ENCODE results near the gene CD47. TPM values are rescaled to one million over a fixed set of nuclear protein-coding genes. Genes with fewer than 3 reads are reported as not detected.

Gene CD47
- total RNA-seq: 100 to 1,000 TPM; 154 to 186 (median 161) TPM
- total RNA-seq (2013): 255 TPM
- 160 to 559 (median 332) reads per million in 29 experiments for total RNA-seq

DNA sequence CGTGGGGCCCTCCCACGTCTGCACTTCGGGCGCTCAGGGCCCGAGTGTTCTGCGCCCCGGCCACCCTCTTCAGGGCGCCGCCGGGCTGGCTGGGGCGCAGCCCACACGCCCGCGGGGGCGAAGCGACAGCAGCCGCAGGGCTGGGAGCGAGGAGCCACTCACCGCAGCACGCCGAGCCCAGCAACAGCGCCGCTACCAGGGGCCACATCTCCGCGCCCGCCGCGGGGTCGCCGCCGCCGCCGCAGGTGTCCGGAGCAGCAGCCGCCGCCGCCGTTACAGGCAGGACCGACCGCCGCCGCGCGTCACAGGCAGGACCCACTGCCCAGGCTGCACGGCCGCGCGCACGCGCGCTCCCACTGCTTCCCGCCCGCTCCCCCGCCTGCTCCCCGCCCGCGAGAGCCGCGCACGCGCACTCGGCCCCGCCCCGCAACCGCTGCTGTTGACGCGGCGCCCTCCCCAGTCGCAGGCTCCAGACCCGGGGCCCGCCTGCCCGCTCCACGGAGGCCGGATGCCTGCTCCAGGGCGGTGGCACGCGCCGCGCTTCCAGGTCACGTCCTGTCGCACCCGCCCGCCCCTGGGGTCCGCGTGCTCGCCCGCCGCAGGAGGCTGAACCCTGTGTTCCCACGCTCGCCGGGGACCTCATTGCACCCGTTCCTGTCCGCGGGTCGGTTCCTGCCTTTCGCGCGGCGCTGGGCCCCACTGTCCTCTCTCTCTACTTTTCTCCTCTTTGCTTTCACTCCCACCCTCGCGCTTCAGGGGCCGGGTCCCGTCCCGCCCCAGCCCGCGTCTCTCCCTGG lies at the start of gene CD47:
CD47 (minus strand) TSS at position 331 of the 797 bp plus-strand sequence; CDS start at position 208, 123 bp downstream.
- H3K27me3 Mint-ChIP-seq: no peaks in the 10 kb centered on the region
- ChIA-PET POLR2A (interaction anchor here in 1 of 2 donors (1.5 to 3.7 kb wide), 3 partner anchors 12 to 132 kb away, joined by 12 to 35 read pairs (median 22); partner anchors contain the start of gene IFT57), CTCF (interaction anchor here (1.2 to 1.9 kb wide), 3 partner anchors 11 to 48 kb away, joined by 4 to 5 read pairs (median 4); no protein-coding TSS in a partner anchor)
- H3K36me3 Mint-ChIP-seq: peaks cover 5% of the 10 kb centered on the region
- Histone ChIP-seq H3K27ac (ENCODE audit: low read length) (peak within 1 kb of the TSS; percentile 95), H3K27me3 (replicated peaks in 1 of 2; ENCODE audit: control insufficient read depth in 2 of 2, extremely low read depth in 1 of 2, insufficient read depth in 2 of 2, low read length in 1 of 2) (no peaks in the 10 kb centered on the region), H3K4me3 (ENCODE audit: control insufficient read depth in 1 of 2, extremely low read depth in 1 of 2, low read length in 1 of 2) (peak within 1 kb of the TSS; percentile 87 to 89), H3K9me3 (no peaks in the 10 kb centered on the region), H3K4me1 (ENCODE audit: control insufficient read depth in 1 of 2, extremely low read depth in 1 of 2, insufficient read depth in 2 of 2, low read length in 2 of 2) (peaks cover 37 to 55% of the 10 kb centered on the region in 2 experiments), H3K36me3 (ENCODE audit: control insufficient read depth in 2 of 2, extremely low read depth in 1 of 2, insufficient read depth in 1 of 2, low read length in 1 of 2) (peaks cover 0 to 6% of the 10 kb centered on the region in 2 donors)
- peak within 1 kb of the TSS; percentile 97 to 98 for H3K27ac Mint-ChIP-seq
- H3K9me3 Mint-ChIP-seq: peaks cover 0 to 4% (median 0%) of the 10 kb centered on the region in 3 donors
- DNase-seq: peak; percentile 88 to 99 (median 94)
- WGBS (ENCODE audit: insufficient coverage): under 1% methylated on average over 106 of the region's 106 CpGs
- H3K4me3 Mint-ChIP-seq: peak within 1 kb of the TSS in 2 of 3 donors; percentile 81 to 95
- peaks cover 31 to 39% (median 35%) of the 10 kb centered on the region in 3 donors for H3K4me1 Mint-ChIP-seq
- ATAC-seq (replicated peaks in 1 of 4): peak; percentile 82 to 86 (median 86)

DNA sequence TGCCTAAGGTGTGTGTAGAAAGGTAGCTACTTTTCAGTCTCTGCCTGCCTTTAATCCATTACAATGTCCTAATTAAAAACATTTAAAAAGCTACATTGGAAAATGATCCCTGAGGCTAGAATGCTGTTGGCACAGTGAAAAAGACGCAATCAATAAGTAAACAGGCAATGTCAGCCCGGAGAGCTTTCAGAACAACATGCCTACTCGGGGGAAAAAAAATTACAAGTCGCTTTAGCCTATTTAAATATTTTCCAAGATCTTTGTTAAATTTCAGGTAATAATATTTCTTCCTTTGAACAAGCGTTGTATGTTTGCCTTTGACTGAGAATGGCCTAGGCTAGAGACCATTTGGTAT lies 46.6 kb upstream of the CD47 start:
- H3K27ac Mint-ChIP-seq: no peak overlapping the region
- ATAC-seq (replicated peaks in 1 of 4) (no peak), DNase-seq (no peak)
- no peaks in the 10 kb centered on the region for H3K27me3 Mint-ChIP-seq
- peaks cover 41% of the 10 kb centered on the region for H3K36me3 Mint-ChIP-seq
- no peak overlapping the region for H3K4me3 ChIP-seq (ENCODE audit: control insufficient read depth in 1 of 2, extremely low read depth in 1 of 2, low read length in 1 of 2)
- peaks cover 10 to 12% of the 10 kb centered on the region in 2 experiments for H3K4me1 ChIP-seq (ENCODE audit: control insufficient read depth in 1 of 2, extremely low read depth in 1 of 2, insufficient read depth in 2 of 2, low read length in 2 of 2)
- no peak overlapping the region for H3K27ac ChIP-seq (ENCODE audit: low read length)
- H3K4me1 Mint-ChIP-seq: peaks cover 44 to 55% (median 49%) of the 10 kb centered on the region in 3 donors
- no peaks in the 10 kb centered on the region for H3K27me3 ChIP-seq (replicated peaks in 1 of 2; ENCODE audit: control insufficient read depth in 2 of 2, extremely low read depth in 1 of 2, insufficient read depth in 2 of 2, low read length in 1 of 2)
- no peak overlapping the region for H3K4me3 Mint-ChIP-seq
- H3K9me3 ChIP-seq: no peaks in the 10 kb centered on the region
- no CpG with 5 or more reads among the region's 5 CpGs for WGBS (ENCODE audit: insufficient coverage)
- H3K9me3 Mint-ChIP-seq: no peaks in the 10 kb centered on the region
- POLR2A ChIA-PET: interaction anchor here (0.6 to 0.7 kb wide), 2 partner anchors 9 to 15 kb away, joined by 4 to 5 read pairs; no protein-coding TSS in a partner anchor
- CTCF ChIA-PET: interaction anchor here (0.8 to 1.5 kb wide), 3 partner anchors 10 to 151 kb away, joined by 3 to 5 read pairs (median 4); no protein-coding TSS in a partner anchor
- H3K36me3 ChIP-seq (ENCODE audit: control insufficient read depth in 2 of 2, extremely low read depth in 1 of 2, insufficient read depth in 1 of 2, low read length in 1 of 2): peaks cover 0 to 14% of the 10 kb centered on the region in 2 donors

- POLR2A ChIA-PET: interaction anchor here (0.6 to 0.7 kb wide), 2 partner anchors 8 to 15 kb away, joined by 4 to 5 read pairs; no protein-coding TSS in a partner anchor
- H3K27ac ChIP-seq (ENCODE audit: low read length): no peak overlapping the region
Measured at GRCh38 chr3:108136561-108137459, 46.0 kb upstream of the CD47 start.

DNA sequence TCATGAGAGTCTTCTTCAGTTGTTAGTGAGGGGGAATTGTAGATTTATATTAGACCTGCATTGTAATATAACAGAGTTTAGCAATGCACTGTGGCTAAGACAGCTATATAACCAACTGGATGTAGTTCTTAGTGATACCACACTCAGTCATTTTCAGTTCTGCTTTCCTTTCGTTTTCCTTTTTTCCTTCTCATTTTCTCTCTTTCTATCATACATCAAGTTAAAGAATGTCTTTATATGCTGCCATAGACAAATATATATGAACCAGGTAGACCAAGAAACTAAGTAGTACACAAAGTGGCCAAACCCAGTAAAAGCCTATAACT lies 43.7 kb upstream of the CD47 start:
- DNase-seq: no peak
- CTCF ChIA-PET: no interaction called here
- H3K4me1 ChIP-seq (ENCODE audit: control insufficient read depth in 1 of 2, extremely low read depth in 1 of 2, insufficient read depth in 2 of 2, low read length in 2 of 2): peaks cover 17 to 22% of the 10 kb centered on the region in 2 experiments

More at GRCh38 chr3:108136561-108137459, 46.0 kb upstream of the CD47 start:
- H3K4me1 ChIP-seq (ENCODE audit: control insufficient read depth in 1 of 2, extremely low read depth in 1 of 2, insufficient read depth in 2 of 2, low read length in 2 of 2): peaks cover 14% of the 10 kb centered on the region in 2 experiments
- H3K36me3 ChIP-seq (ENCODE audit: control insufficient read depth in 2 of 2, extremely low read depth in 1 of 2, insufficient read depth in 1 of 2, low read length in 1 of 2): peaks cover 0 to 14% of the 10 kb centered on the region in 2 donors
- CTCF ChIA-PET: interaction anchor here (0.8 kb wide), 2 partner anchors 61 to 151 kb away, joined by 3 to 5 read pairs; no protein-coding TSS in a partner anchor
- Mint-ChIP-seq H3K4me1 (peaks cover 51 to 59% (median 55%) of the 10 kb centered on the region in 3 donors), H3K27me3 (no peaks in the 10 kb centered on the region), H3K9me3 (no peaks in the 10 kb centered on the region), H3K4me3 (no peak overlapping the region), H3K36me3 (peaks cover 44% of the 10 kb centered on the region), H3K27ac (peak overlapping the region; percentile 11 to 37)
- no peaks in the 10 kb centered on the region for H3K27me3 ChIP-seq (replicated peaks in 1 of 2; ENCODE audit: control insufficient read depth in 2 of 2, extremely low read depth in 1 of 2, insufficient read depth in 2 of 2, low read length in 1 of 2)
- 100% methylated on average over 5 of the region's 13 CpGs for WGBS (ENCODE audit: insufficient coverage)
- DNase-seq (no peak), ATAC-seq (replicated peaks in 1 of 4) (no peak)
- H3K4me3 ChIP-seq (ENCODE audit: control insufficient read depth in 1 of 2, extremely low read depth in 1 of 2, low read length in 1 of 2): no peak overlapping the region
- H3K9me3 ChIP-seq: no peaks in the 10 kb centered on the region

GRCh38 chr3:108133858-108134554 lies 43.2 kb upstream of the CD47 start:
- H3K4me3 ChIP-seq (ENCODE audit: control insufficient read depth in 1 of 2, extremely low read depth in 1 of 2, low read length in 1 of 2): peak overlapping the region in 1 of 2 donors; percentile 26
- DNase-seq: no peak
- WGBS (ENCODE audit: insufficient coverage): no CpG with 5 or more reads among the region's 5 CpGs
- H3K4me1 ChIP-seq (ENCODE audit: control insufficient read depth in 1 of 2, extremely low read depth in 1 of 2, insufficient read depth in 2 of 2, low read length in 2 of 2): peaks cover 17 to 22% of the 10 kb centered on the region in 2 experiments
- H3K27me3 ChIP-seq (replicated peaks in 1 of 2; ENCODE audit: control insufficient read depth in 2 of 2, extremely low read depth in 1 of 2, insufficient read depth in 2 of 2, low read length in 1 of 2): no peaks in the 10 kb centered on the region
- Mint-ChIP-seq H3K9me3 (no peaks in the 10 kb centered on the region), H3K4me3 (peak overlapping the region; percentile 62 to 70 (median 67)), H3K36me3 (peaks cover 54% of the 10 kb centered on the region), H3K27ac (peak overlapping the region; percentile 79 to 89), H3K27me3 (no peaks in the 10 kb centered on the region), H3K4me1 (peaks cover 77 to 84% (median 80%) of the 10 kb centered on the region in 3 donors)
- POLR2A ChIA-PET: interaction anchor here (0.6 to 2.0 kb wide), 5 partner anchors 8 to 68 kb away, joined by 3 to 11 read pairs (median 4); no protein-coding TSS in a partner anchor
- peak; percentile 24 to 51 (median 46) for ATAC-seq (replicated peaks in 1 of 4)
- peak overlapping the region; percentile 50 for H3K27ac ChIP-seq (ENCODE audit: low read length)
- CTCF ChIA-PET: interaction anchor here in 1 of 2 donors (0.6 to 1.1 kb wide), 2 partner anchors 271 to 557 kb away, joined by 3 read pairs; no protein-coding TSS in a partner anchor
- H3K36me3 ChIP-seq (ENCODE audit: control insufficient read depth in 2 of 2, extremely low read depth in 1 of 2, insufficient read depth in 1 of 2, low read length in 1 of 2): peaks cover 0 to 14% of the 10 kb centered on the region in 2 donors
- H3K9me3 ChIP-seq: no peaks in the 10 kb centered on the region

More for the DNA sequence above, 43.7 kb upstream of the CD47 start:
- peak overlapping the region in 1 of 2 donors; percentile 26 for H3K4me3 ChIP-seq (ENCODE audit: control insufficient read depth in 1 of 2, extremely low read depth in 1 of 2, low read length in 1 of 2)
- no peaks in the 10 kb centered on the region for H3K27me3 ChIP-seq (replicated peaks in 1 of 2; ENCODE audit: control insufficient read depth in 2 of 2, extremely low read depth in 1 of 2, insufficient read depth in 2 of 2, low read length in 1 of 2)
- H3K27ac Mint-ChIP-seq: peak overlapping the region; percentile 79 to 89
- H3K36me3 ChIP-seq (ENCODE audit: control insufficient read depth in 2 of 2, extremely low read depth in 1 of 2, insufficient read depth in 1 of 2, low read length in 1 of 2): peaks cover 0 to 14% of the 10 kb centered on the region in 2 donors
- POLR2A ChIA-PET: interaction anchor here in 1 of 2 donors (2.0 kb wide), 1 partner anchor 9 kb away, joined by 4 read pairs; no protein-coding TSS in a partner anchor
- peak; percentile 30 to 60 (median 50) for ATAC-seq (replicated peaks in 1 of 4)
- peak overlapping the region; percentile 50 for H3K27ac ChIP-seq (ENCODE audit: low read length)
- H3K36me3 Mint-ChIP-seq: peaks cover 55% of the 10 kb centered on the region
- WGBS (ENCODE audit: insufficient coverage): no CpG with 5 or more reads among the region's 1 CpG
- H3K9me3 ChIP-seq: no peaks in the 10 kb centered on the region
- H3K4me3 Mint-ChIP-seq: peak overlapping the region; percentile 62 to 70 (median 67)
- peaks cover 72 to 80% (median 78%) of the 10 kb centered on the region in 3 donors for H3K4me1 Mint-ChIP-seq
- no peaks in the 10 kb centered on the region for H3K9me3 Mint-ChIP-seq
- H3K27me3 Mint-ChIP-seq: no peaks in the 10 kb centered on the region
